H9 (cell line): Measurements from ENCODE around the gene MBD5. TPM values are rescaled to one million over a fixed set of nuclear protein-coding genes. Genes with fewer than 3 reads are reported as not detected.

Experiments used
- DNase-seq: peaks from one replicate; pipeline ENCODE4 v3.0.0-alpha.2; 2017
- H2AFZ ChIP-seq: one replicate; pipeline ENCODE4 v1.6.1; 2013; ENCODE audit warnings: mild to moderate bottlenecking, low read length, control low read depth, moderate library complexity
- H2AK5ac ChIP-seq: 2 replicates; pipeline ENCODE4 v1.6.1; 2013; ENCODE audit warnings: low read length, control low read depth, mixed read lengths; ENCODE audit not compliant: insufficient read length
- H2BK120ac ChIP-seq: one replicate; pipeline ENCODE4 v1.6.1; 2013; ENCODE audit warnings: low read depth, mild to moderate bottlenecking, low read length, control low read depth, inconsistent platforms; ENCODE audit not compliant: poor library complexity, severe bottlenecking
- H2BK12ac ChIP-seq: 2 replicates; pipeline ENCODE4 v1.6.1; 2013; ENCODE audit warnings: low read length, control low read depth, mixed read lengths, low read depth; ENCODE audit not compliant: insufficient read length
- H2BK15ac ChIP-seq: 2 replicates; pipeline ENCODE4 v1.6.1; 2013; ENCODE audit warnings: low read depth, low read length, control low read depth
- H2BK20ac ChIP-seq: one replicate; pipeline ENCODE4 v1.6.1; 2013; ENCODE audit warnings: low read depth, mild to moderate bottlenecking, low read length, control low read depth, inconsistent platforms; ENCODE audit not compliant: poor library complexity, severe bottlenecking
- H2BK5ac ChIP-seq: 2 replicates; pipeline ENCODE4 v1.6.1; 2013; ENCODE audit warnings: low read length, control low read depth, mixed read lengths; ENCODE audit not compliant: insufficient read length
- H3K14ac ChIP-seq: 2 replicates; pipeline ENCODE4 v1.6.1; 2013; ENCODE audit warnings: low read length, control low read depth; ENCODE audit not compliant: insufficient read depth
- H3K18ac ChIP-seq: 2 replicates; pipeline ENCODE4 v1.6.1; 2013; ENCODE audit warnings: low read depth, mild to moderate bottlenecking, mixed read lengths, low read length, control low read depth; ENCODE audit not compliant: insufficient read length
- H3K23ac ChIP-seq: 2 replicates; pipeline ENCODE4 v1.6.1; 2013; ENCODE audit warnings: low read length, control low read depth, mixed read lengths, low read depth; ENCODE audit not compliant: insufficient read length
- H3K23me2 ChIP-seq: 2 replicates; pipeline ENCODE4 v1.6.1; 2013; ENCODE audit warnings: low read depth, mild to moderate bottlenecking, mixed read lengths, low read length, control low read depth; ENCODE audit not compliant: insufficient read length, poor library complexity, severe bottlenecking
- H3K27ac ChIP-seq: 2 replicates; pipeline ENCODE4 v1.5.1; 2013; ENCODE audit warnings: low read length, control low read depth, mixed read lengths, low read depth; ENCODE audit not compliant: insufficient read length
- H3K27me3 ChIP-seq: 2 replicates; pipeline ENCODE4 v1.6.1; 2013; ENCODE audit warnings: low read length, control low read depth, inconsistent platforms; ENCODE audit not compliant: insufficient read depth
- H3K4ac ChIP-seq: 2 replicates; pipeline ENCODE4 v1.6.1; 2013; ENCODE audit warnings: low read depth, mild to moderate bottlenecking, control low read depth, inconsistent platforms, low read length, moderate library complexity
- H3K4me1 ChIP-seq: 2 replicates; pipeline ENCODE4 v1.6.1; 2013; ENCODE audit warnings: low read length, control low read depth, inconsistent platforms; ENCODE audit not compliant: insufficient read depth
- H3K4me2 ChIP-seq: 2 replicates; pipeline ENCODE4 v1.6.1; 2013; ENCODE audit warnings: low read length, control low read depth, mixed read lengths; ENCODE audit not compliant: insufficient read length, insufficient read depth
- H3K56ac ChIP-seq: 2 replicates; pipeline ENCODE4 v1.6.1; 2013; ENCODE audit warnings: low read depth, mild to moderate bottlenecking, mixed read lengths, low read length, control low read depth; ENCODE audit not compliant: insufficient read length
- H3K79me1 ChIP-seq: 2 replicates; pipeline ENCODE4 v1.6.1; 2013; ENCODE audit warnings: low read depth, mild to moderate bottlenecking, moderate library complexity, low read length, control low read depth, inconsistent platforms; ENCODE audit not compliant: insufficient read depth, poor library complexity, severe bottlenecking
- H3K79me2 ChIP-seq: 2 replicates; pipeline ENCODE4 v1.6.1; 2013; ENCODE audit warnings: low read length, control low read depth, inconsistent platforms; ENCODE audit not compliant: insufficient read depth
- H3K9ac ChIP-seq: 2 replicates; pipeline ENCODE4 v1.6.1; 2013; ENCODE audit warnings: low read length, control low read depth, mixed read lengths; ENCODE audit not compliant: insufficient read length; ENCODE audit errors: extremely low read depth
- H3K9me3 ChIP-seq: one replicate; pipeline ENCODE4 v1.6.1; 2013; ENCODE audit warnings: low read depth, low read length, inconsistent platforms; ENCODE audit not compliant: control insufficient read depth
- H3T11ph ChIP-seq: one replicate; pipeline ENCODE4 v1.6.1; 2013; ENCODE audit warnings: mild to moderate bottlenecking, low read length, control low read depth, inconsistent platforms
- H4K20me1 ChIP-seq: one replicate; pipeline ENCODE4 v1.6.1; 2013; ENCODE audit not compliant: control insufficient read depth, insufficient read length, insufficient read depth
- H4K5ac ChIP-seq: 2 replicates; pipeline ENCODE4 v1.6.1; 2013; ENCODE audit warnings: low read depth, mild to moderate bottlenecking, mixed read lengths, low read length, control low read depth; ENCODE audit not compliant: insufficient read length
- H4K8ac ChIP-seq: replicated peaks from 2 replicates; pipeline ENCODE4 v1.6.1; 2013; ENCODE audit warnings: low read length, control low read depth, mixed read lengths, low read depth; ENCODE audit not compliant: insufficient read length
- H4K91ac ChIP-seq: 2 replicates; pipeline ENCODE4 v1.6.1; 2013; ENCODE audit warnings: low read depth, mild to moderate bottlenecking, moderate library complexity, mixed read lengths, low read length, control low read depth; ENCODE audit not compliant: insufficient read length
- H3K27ac Mint-ChIP-seq, 3 experiments: 2 replicates in 2 of 3; 3 replicates in 1 of 3; pipeline ENCODE4 v1.8.0; 2020 to 2021; ENCODE audit warnings: mixed read lengths in 3 of 3, mild to moderate bottlenecking in 1 of 3, moderate library complexity in 1 of 3
- H3K27me3 Mint-ChIP-seq: 2 replicates; pipeline ENCODE4 v1.8.0; 2021; ENCODE audit warnings: low read depth, mild to moderate bottlenecking, moderate library complexity, mixed read lengths
- H3K36me3 Mint-ChIP-seq, 3 experiments: 2 replicates in 2 of 3; 3 replicates in 1 of 3; pipeline ENCODE4 v1.8.0; 2020 to 2021; ENCODE audit warnings: low read depth in 3 of 3, mixed read lengths in 3 of 3; ENCODE audit not compliant: insufficient read depth in 1 of 3
- H3K4me1 Mint-ChIP-seq, 2 experiments: 2 replicates each; pipeline ENCODE4 v1.8.0; 2020; ENCODE audit warnings: mixed read lengths in 2 of 2
- H3K4me3 Mint-ChIP-seq, 2 experiments: 2 replicates in 1 of 2; 3 replicates in 1 of 2; pipeline ENCODE4 v1.8.0; 2020 to 2021; ENCODE audit warnings: mild to moderate bottlenecking in 2 of 2, mixed read lengths in 2 of 2, moderate library complexity in 1 of 2
- H3K9me3 Mint-ChIP-seq, 2 experiments: 2 replicates in 1 of 2; 3 replicates in 1 of 2; pipeline ENCODE4 v1.8.0; 2020; ENCODE audit warnings: mild to moderate bottlenecking in 2 of 2, mixed read lengths in 2 of 2, moderate library complexity in 1 of 2
- whole genome bisulfite sequencing: extraction: QIAGEN DNeasy Blood & Tissue Kit; methylation state at CpG from one replicate; pipeline ENCODE4 v1.1.7; 2013; ENCODE audit warnings: missing lambda C conversion rate, low lambda C conversion rate, mixed read lengths; ENCODE audit not compliant: insufficient read length; ENCODE audit errors: extremely low coverage; 5-methylcytosine and 5-hydroxymethylcytosine counted together
- long read RNA-seq: library from polyadenylated mRNA; unstranded; transcript quantifications from one replicate; pipeline ENCODE4 v2.0.0, GENCODE V29; 2020
- total RNA-seq: library from RNA; stranded (reverse); gene quantifications from 2 replicates; pipeline ENCODE4 v1.2.1, GENCODE V29; 2021
- TF ChIP-seq, protein P1 (sequence below): fragments of 200-600 bp; sonication (generic); conservative IDR thresholded peaks from 3 replicates; pipeline ENCODE4 v1.8.0; 2021; ENCODE audit warnings: antibody characterized with exemption, mild to moderate bottlenecking

The MBD5 gene
- total RNA-seq, result 22.1 and 23.1 TPM in 2 replicates
- long read RNA-seq, full-length matches to known transcripts, result 7 of 13 reads
- long read RNA-seq, partial matches to known transcripts, result 1 of 13 reads
- long read RNA-seq, other reads (novel, unspliced or antisense), result 5 of 13 reads

DNA sequence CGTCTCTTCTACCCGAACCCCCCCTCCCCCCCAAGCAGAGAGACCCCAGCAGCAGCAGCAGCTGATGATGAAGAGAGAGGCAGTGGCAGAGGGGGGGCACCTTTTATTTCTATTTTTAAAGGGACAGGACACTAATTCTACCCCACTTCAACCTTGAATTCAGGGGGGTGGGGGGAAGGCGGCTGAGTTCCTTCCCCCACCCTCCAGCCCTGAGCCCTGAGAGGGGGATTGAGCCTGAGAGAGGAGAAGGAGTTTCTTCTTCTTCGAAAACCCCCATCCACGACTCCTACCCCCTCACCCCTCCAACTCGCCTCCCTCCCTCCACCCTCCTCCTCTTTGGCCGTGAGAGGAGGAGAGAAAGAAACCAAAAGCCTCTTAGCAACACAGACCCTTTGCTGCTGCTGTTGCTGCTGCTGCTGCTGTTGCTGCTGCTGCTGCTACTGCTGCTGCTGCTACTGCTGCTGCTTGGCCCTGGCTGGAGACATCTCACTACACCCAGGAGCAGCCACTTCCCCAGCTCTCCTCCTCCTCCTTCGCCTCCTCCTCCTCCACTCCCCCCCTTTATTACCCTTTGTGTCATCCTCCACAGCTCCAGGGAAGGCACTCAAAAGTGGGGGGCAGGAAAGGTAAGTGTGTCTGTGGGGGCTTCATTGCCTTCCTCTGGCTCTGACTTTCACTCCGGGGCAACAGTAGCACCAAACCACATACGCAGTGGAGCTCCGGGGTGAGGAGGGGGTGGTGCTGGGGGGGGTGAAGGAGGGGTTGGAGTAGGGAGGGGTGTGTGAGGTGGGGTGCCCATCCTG is at the start of gene MBD5:
MBD5 (plus strand) TSS at position 33 of the 803 bp plus-strand sequence.
- Histone ChIP-seq H3T11ph (no peak within 1 kb of the TSS), H2BK12ac (no peak within 1 kb of the TSS), H3K4ac (no peak within 1 kb of the TSS), H3K14ac (peak within 1 kb of the TSS; percentile 72), H3K79me2 (peaks cover 40% of the 10 kb centered on the region; the same call in 1 of the 2 replicates), H3K56ac (peak within 1 kb of the TSS; percentile 19), H3K4me1 (no peaks in the 10 kb centered on the region), H2BK20ac (no peak within 1 kb of the TSS), H4K8ac (no peak within 1 kb of the TSS), H3K9me3 (no peaks in the 10 kb centered on the region), H3K23me2 (peaks cover 12% of the 10 kb centered on the region), H2AFZ (no peak within 1 kb of the TSS), H3K23ac (no peak within 1 kb of the TSS), H4K5ac (no peak within 1 kb of the TSS), H2BK120ac (no peak within 1 kb of the TSS), H4K20me1 (no peaks in the 10 kb centered on the region), H3K27ac (peak within 1 kb of the TSS; percentile 31), H3K27me3 (no peaks in the 10 kb centered on the region), H3K79me1 (peaks cover under 1% of the 10 kb centered on the region), H2AK5ac (no peak within 1 kb of the TSS), H3K4me2 (peak within 1 kb of the TSS; percentile 98), H4K91ac (no peak within 1 kb of the TSS), H3K18ac (peak within 1 kb of the TSS; percentile 51), H2BK15ac (no peak within 1 kb of the TSS), H2BK5ac (peak within 1 kb of the TSS; percentile 42), H3K9ac (peak within 1 kb of the TSS; percentile 89)
- TF ChIP-seq, protein P1, sequence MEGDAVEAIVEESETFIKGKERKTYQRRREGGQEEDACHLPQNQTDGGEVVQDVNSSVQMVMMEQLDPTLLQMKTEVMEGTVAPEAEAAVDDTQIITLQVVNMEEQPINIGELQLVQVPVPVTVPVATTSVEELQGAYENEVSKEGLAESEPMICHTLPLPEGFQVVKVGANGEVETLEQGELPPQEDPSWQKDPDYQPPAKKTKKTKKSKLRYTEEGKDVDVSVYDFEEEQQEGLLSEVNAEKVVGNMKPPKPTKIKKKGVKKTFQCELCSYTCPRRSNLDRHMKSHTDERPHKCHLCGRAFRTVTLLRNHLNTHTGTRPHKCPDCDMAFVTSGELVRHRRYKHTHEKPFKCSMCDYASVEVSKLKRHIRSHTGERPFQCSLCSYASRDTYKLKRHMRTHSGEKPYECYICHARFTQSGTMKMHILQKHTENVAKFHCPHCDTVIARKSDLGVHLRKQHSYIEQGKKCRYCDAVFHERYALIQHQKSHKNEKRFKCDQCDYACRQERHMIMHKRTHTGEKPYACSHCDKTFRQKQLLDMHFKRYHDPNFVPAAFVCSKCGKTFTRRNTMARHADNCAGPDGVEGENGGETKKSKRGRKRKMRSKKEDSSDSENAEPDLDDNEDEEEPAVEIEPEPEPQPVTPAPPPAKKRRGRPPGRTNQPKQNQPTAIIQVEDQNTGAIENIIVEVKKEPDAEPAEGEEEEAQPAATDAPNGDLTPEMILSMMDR, result no peak
- Mint-ChIP-seq H3K4me3 (peak within 1 kb of the TSS; percentile 98 to 100), H3K36me3 (peaks cover 0 to 6% (median 6%) of the 10 kb centered on the region in 3 experiments; a peak in 4 of 7 replicates), H3K27ac (peak within 1 kb of the TSS; percentile 99 to 100 (median 99)), H3K9me3 (no peaks in the 10 kb centered on the region), H3K27me3 (no peaks in the 10 kb centered on the region), H3K4me1 (peaks cover 32 to 38% of the 10 kb centered on the region in 2 experiments)
- WGBS, result no CpG with 5 or more reads among the region's 11 CpGs
- DNase-seq, result peak; percentile 67
